Measurements from ENCODE around the gene MSI1.

MSI1 gene

GRCh38 chr12:120321382-120322202 is 47.4 kb downstream of the MSI1 start:
- no peak for DNase-seq (ENCODE audit: low spot score)

GRCh38 chr12:120317224-120318105 is 51.5 kb downstream of the MSI1 start:
- peak; percentile 90 for DNase-seq (ENCODE audit: low spot score)

- DNase-seq (ENCODE audit: low spot score) = no peak
Observed at GRCh38 chr12:120316798-120317223, 52.2 kb downstream of the MSI1 start.

GRCh38 chr12:120314220-120314619 is 54.7 kb downstream of the MSI1 start:
- DNase-seq (ENCODE audit: low spot score) = no peak

GRCh38 chr12:120301962-120302815 is 66.8 kb downstream of the MSI1 start, which contains the start of gene SIRT4:
TSS of gene SIRT4 (plus strand) at chr12:120302321. CDS start at chr12:120303562, 1,241 bp downstream.
- DNase-seq (ENCODE audit: low spot score) = peak; percentile 77

- DNase-seq (ENCODE audit: low spot score) = no peak
Observed at GRCh38 chr12:120292661-120293531, 76.1 kb downstream of the MSI1 start, which contains the start of gene RNU4-1. TSS of gene RNU4-1 (minus strand) at chr12:120293237.

GRCh38 chr12:120292411-120292660 is 76.6 kb downstream of the MSI1 start:
- DNase-seq (ENCODE audit: low spot score) = no peak
